Suprapubic skin (tissue), 3 donors: ENCODE data around the gene NEK8.

Experiments
- CTCF ChIP-seq, 2 donors: fragments of 200-600 bp in 1 of 2; fragments of 450-650 bp in 1 of 2; sonication (generic) in 1 of 2; IDR thresholded peaks; one replicate each; pipeline ENCODE4 v1.5.1; 2016 to 2019; ENCODE audit warnings: antibody characterized with exemption in 2 of 2, mild to moderate bottlenecking in 1 of 2, moderate library complexity in 1 of 2
- POLR2A ChIP-seq, 2 donors: fragments of 450-650 bp; IDR thresholded peaks; one replicate each; pipeline ENCODE4 v1.6.1; 2017; ENCODE audit warnings: antibody characterized with exemption in 2 of 2, mild to moderate bottlenecking in 2 of 2, moderate library complexity in 2 of 2

- TF ChIP-seq CTCF (IDR thresholded peaks at IDR 0.05) = peak; percentile 99
- peak in 1 of 2 donors; percentile 33 for TF ChIP-seq POLR2A (IDR thresholded peaks at IDR 0.05)
Measured at GRCh38 chr17:28726627-28727491, 1.7 kb upstream of the NEK8 start.
